H1 (cell line): ENCODE measurements around the gene CDK4. TPM values are rescaled to one million over a fixed set of nuclear protein-coding genes. Genes with fewer than 3 reads are reported as not detected.
A peak's percentile ranks its signal among the peaks of the same experiment; 100 is the strongest.

ENCODE experiments used
- EGR1 ChIP-seq: IDR thresholded peaks from 2 replicates; pipeline ENCODE4 v1.6.1; 2011; ENCODE audit warnings: low read depth, low read length, borderline replicate concordance
- EZH2 ChIP-seq: fragments of 200-600 bp; sonication (generic); IDR thresholded peaks from 2 replicates; pipeline ENCODE4 v1.7.1; 2012; ENCODE audit warnings: low read depth, mild to moderate bottlenecking, moderate library complexity, low read length, inconsistent platforms; ENCODE audit not compliant: severe bottlenecking
- NRF1 ChIP-seq: IDR thresholded peaks from 2 replicates; pipeline ENCODE4 v1.6.1; 2011; ENCODE audit warnings: mild to moderate bottlenecking, low read depth, low read length, improper control_type of control experiment
- SUZ12 ChIP-seq: fragments of 200-600 bp; sonication (generic); IDR thresholded peaks from 2 replicates; pipeline ENCODE4 v1.6.1; 2012; ENCODE audit warnings: mild to moderate bottlenecking, inconsistent platforms, low read length, moderate library complexity, mixed read lengths
- TBP ChIP-seq: IDR thresholded peaks from 2 replicates; pipeline ENCODE4 v1.6.1; 2011; ENCODE audit warnings: low read depth, low read length, improper control_type of control experiment
- polyA plus RNA-seq, 7 experiments: library from polyadenylated mRNA; depleted of rRNA in 3 of 7; stranded (reverse) in 5 of 7; unstranded in 2 of 7; fragments of >200 nt in 5 of 7; fragments of 200-250 nt in 2 of 7; gene quantifications; 1 replicate in 5 of 7; 2 replicates in 1 of 7; 4 replicates in 1 of 7; pipeline versions ENCODE4 v1.2.1 to v1.2.3, GENCODE V29; 2011 to 2013; ENCODE audit warnings: missing spikeins in 2 of 7, mixed read lengths in 2 of 7
- total RNA-seq: library from RNA; stranded (reverse); fragmentation: NEBNext Ultra II Directional; extraction: Animal tissue kit (Norgen Biotek cat#: 25700); gene quantifications from 2 replicates; pipeline ENCODE4 v1.2.1, GENCODE V29; 2021

CDK4 gene
- total and polyA plus RNA-seq, 2 of the 8 experiments (the other 6 are each of a cell fraction or from before 2014, with no cell fraction given): 174 to 368 TPM

DNA sequence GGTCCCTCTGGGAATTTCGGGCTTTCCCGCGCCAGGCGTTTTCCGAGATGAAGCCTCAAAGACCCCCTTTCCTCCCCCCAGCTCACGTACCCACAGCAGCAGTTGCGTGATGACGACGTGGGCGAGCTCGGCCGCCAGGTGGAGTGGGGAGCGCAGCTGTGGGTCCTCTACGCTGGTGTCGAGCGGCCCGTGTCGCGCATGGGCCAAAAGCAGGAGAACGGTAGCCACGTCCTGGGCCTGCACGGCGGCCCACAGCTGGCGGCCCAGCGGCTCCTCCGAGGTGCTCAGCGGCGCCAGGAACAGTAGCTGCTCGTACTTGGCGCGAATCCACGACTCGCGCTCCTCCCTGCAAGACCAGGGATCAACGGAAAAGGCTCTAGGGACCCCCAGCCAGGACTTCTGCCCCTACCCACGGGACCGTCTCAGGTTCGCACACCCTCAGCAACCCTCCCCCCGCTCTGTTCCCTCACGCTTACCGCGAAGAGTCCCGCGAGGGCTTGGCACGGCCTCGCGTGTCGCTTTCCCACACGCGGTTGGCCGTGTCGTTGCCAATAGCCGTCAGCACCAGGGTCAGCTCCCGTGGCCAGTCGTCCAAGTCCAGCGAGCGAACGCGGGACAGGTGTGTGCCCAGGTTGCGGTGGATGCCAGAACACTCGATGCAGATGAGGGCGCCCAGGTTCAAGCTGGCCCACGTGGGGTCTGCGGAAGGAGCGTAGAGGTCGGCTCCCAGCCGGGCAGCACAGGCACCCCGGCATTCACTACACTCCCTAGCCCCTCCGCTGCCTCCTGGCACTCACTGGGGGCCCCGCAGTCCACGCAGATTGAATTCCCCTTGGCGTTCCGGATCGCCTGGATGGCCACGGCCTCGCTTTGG, 25.0 kb downstream of the CDK4 start (continued):
- TF ChIP-seq EGR1: no peak
- TF ChIP-seq TBP: no peak
- peak; percentile 68 for TF ChIP-seq SUZ12
- TF ChIP-seq EZH2: peak; percentile 80
- TF ChIP-seq NRF1: no peak
